ENCODE results near the gene ACOT13. TPM values are rescaled to one million over a fixed set of nuclear protein-coding genes. Genes with fewer than 3 reads are reported as not detected.
"Not testable (repeated sequence)": the region's sequence is repeated elsewhere in the genome, so short reads cannot be mapped to it uniquely, and the experiment has no call there.

ACOT13 gene
- total RNA-seq, 2 donors from 2014 or later = 2.9 to 5.3 TPM

GRCh38 chr6:24646771-24647170 lies 20.1 kb upstream of the ACOT13 start:
- ATAC-seq (no peak), DNase-seq (no peak)
- Mint-ChIP-seq H3K27ac (peak overlapping the region; percentile 94), H3K4me3 (peak overlapping the region; percentile 97), H3K36me3 (ENCODE audit: low read depth) (peaks cover under 1% of the 10 kb centered on the region), H3K27me3 (peaks cover 12% of the 10 kb centered on the region), H3K4me1 (peaks cover 13% of the 10 kb centered on the region)
- no peaks in the 10 kb centered on the region for H3K9me3 ChIP-seq (ENCODE audit: control insufficient read depth, low read length, poor library complexity, severe bottlenecking)

- no peak overlapping the region for H3K27ac Mint-ChIP-seq
These were observed 18.6 kb upstream of the ACOT13 start for GRCh38 chr6:24648276-24648675.

GRCh38 chr6:24649691-24650090 lies 17.2 kb upstream of the ACOT13 start:
- Mint-ChIP-seq H3K27me3 (peaks cover 6% of the 10 kb centered on the region), H3K4me3 (no peak overlapping the region), H3K27ac (no peak overlapping the region), H3K36me3 (ENCODE audit: low read depth) (peaks cover 10% of the 10 kb centered on the region), H3K4me1 (peaks cover 23% of the 10 kb centered on the region)
- DNase-seq = no peak
- ATAC-seq = no peak
- H3K9me3 ChIP-seq (ENCODE audit: control insufficient read depth, low read length, poor library complexity, severe bottlenecking) = no peaks in the 10 kb centered on the region

More at GRCh38 chr6:24648276-24648675, 18.6 kb upstream of the ACOT13 start:
- no peaks in the 10 kb centered on the region for H3K9me3 ChIP-seq (ENCODE audit: control insufficient read depth, low read length, poor library complexity, severe bottlenecking)
- DNase-seq = no peak
- Mint-ChIP-seq H3K4me3 (no peak overlapping the region), H3K36me3 (ENCODE audit: low read depth) (peaks cover 5% of the 10 kb centered on the region), H3K27me3 (peaks cover 12% of the 10 kb centered on the region), H3K4me1 (peaks cover 18% of the 10 kb centered on the region)
- no peak for ATAC-seq

GRCh38 chr6:24650365-24650764 lies 16.5 kb upstream of the ACOT13 start:
- Mint-ChIP-seq H3K27ac (no peak overlapping the region), H3K36me3 (ENCODE audit: low read depth) (peaks cover 10% of the 10 kb centered on the region), H3K4me3 (no peak overlapping the region), H3K4me1 (peaks cover 25% of the 10 kb centered on the region), H3K27me3 (no peaks in the 10 kb centered on the region)
- H3K9me3 ChIP-seq (ENCODE audit: control insufficient read depth, low read length, poor library complexity, severe bottlenecking) = no peaks in the 10 kb centered on the region
- ATAC-seq = no peak
- no peak for DNase-seq

GRCh38 chr6:24655215-24655614 lies 11.7 kb upstream of the ACOT13 start:
- no peak for ATAC-seq
- peaks cover 24% of the 10 kb centered on the region for H3K4me1 Mint-ChIP-seq

GRCh38 chr6:24658573-24659560 lies 8.0 kb upstream of the ACOT13 start:
- no peak for ATAC-seq
- no peak overlapping the region for H3K4me3 Mint-ChIP-seq
- H3K4me1 Mint-ChIP-seq = peaks cover 37% of the 10 kb centered on the region
- H3K27me3 Mint-ChIP-seq = no peaks in the 10 kb centered on the region
- H3K27ac Mint-ChIP-seq = no peak overlapping the region
- DNase-seq = no peak
- peaks cover 10% of the 10 kb centered on the region for H3K36me3 Mint-ChIP-seq (ENCODE audit: low read depth)
- H3K9me3 ChIP-seq (ENCODE audit: control insufficient read depth, low read length, poor library complexity, severe bottlenecking) = no peaks in the 10 kb centered on the region

More at GRCh38 chr6:24655215-24655614, 11.7 kb upstream of the ACOT13 start:
- peak overlapping the region; percentile 70 for H3K27ac Mint-ChIP-seq
- H3K36me3 Mint-ChIP-seq (ENCODE audit: low read depth) = peaks cover 15% of the 10 kb centered on the region
- no peaks in the 10 kb centered on the region for H3K9me3 ChIP-seq (ENCODE audit: control insufficient read depth, low read length, poor library complexity, severe bottlenecking)
- no peak for DNase-seq
- no peak overlapping the region for H3K4me3 Mint-ChIP-seq
- no peaks in the 10 kb centered on the region for H3K27me3 Mint-ChIP-seq

GRCh38 chr6:24659561-24659960 lies 7.3 kb upstream of the ACOT13 start:
- no peak for ATAC-seq
- Mint-ChIP-seq H3K36me3 (ENCODE audit: low read depth) (peaks cover 11% of the 10 kb centered on the region), H3K27ac (peak overlapping the region; percentile 1), H3K4me1 (peaks cover 41% of the 10 kb centered on the region), H3K27me3 (no peaks in the 10 kb centered on the region), H3K4me3 (no peak overlapping the region)
- no peaks in the 10 kb centered on the region for H3K9me3 ChIP-seq (ENCODE audit: control insufficient read depth, low read length, poor library complexity, severe bottlenecking)
- no peak for DNase-seq

GRCh38 chr6:24660105-24660504 lies 6.8 kb upstream of the ACOT13 start:
- peak overlapping the region; percentile 1 for H3K27ac Mint-ChIP-seq
- H3K4me1 Mint-ChIP-seq = peaks cover 47% of the 10 kb centered on the region
- DNase-seq (no peak), ATAC-seq (no peak)
- H3K4me3 Mint-ChIP-seq = no peak overlapping the region
- H3K36me3 Mint-ChIP-seq (ENCODE audit: low read depth) = peaks cover 12% of the 10 kb centered on the region
- no peaks in the 10 kb centered on the region for H3K27me3 Mint-ChIP-seq
- no peaks in the 10 kb centered on the region for H3K9me3 ChIP-seq (ENCODE audit: control insufficient read depth, low read length, poor library complexity, severe bottlenecking)

GRCh38 chr6:24661759-24662158 lies 5.1 kb upstream of the ACOT13 start:
- Mint-ChIP-seq H3K4me1 (peaks cover 41% of the 10 kb centered on the region), H3K27ac (peak overlapping the region; percentile 16)
- not testable (repeated sequence) for H3K4me3 Mint-ChIP-seq; DNase-seq; H3K36me3 Mint-ChIP-seq (ENCODE audit: low read depth); H3K9me3 ChIP-seq (ENCODE audit: control insufficient read depth, low read length, poor library complexity, severe bottlenecking); H3K27me3 Mint-ChIP-seq; ATAC-seq

GRCh38 chr6:24662236-24662635 lies 4.6 kb upstream of the ACOT13 start:
- H3K36me3 Mint-ChIP-seq (ENCODE audit: low read depth) = peaks cover 7% of the 10 kb centered on the region
- H3K4me3 Mint-ChIP-seq = no peak overlapping the region
- ATAC-seq (no peak), DNase-seq (no peak)
- no peaks in the 10 kb centered on the region for H3K27me3 Mint-ChIP-seq
- peaks cover 41% of the 10 kb centered on the region for H3K4me1 Mint-ChIP-seq
- no peaks in the 10 kb centered on the region for H3K9me3 ChIP-seq (ENCODE audit: control insufficient read depth, low read length, poor library complexity, severe bottlenecking)
- peak overlapping the region; percentile 73 for H3K27ac Mint-ChIP-seq

- no peak overlapping the region for H3K4me3 Mint-ChIP-seq
- H3K9me3 ChIP-seq (ENCODE audit: control insufficient read depth, low read length, poor library complexity, severe bottlenecking) = no peaks in the 10 kb centered on the region
- DNase-seq (no peak), ATAC-seq (no peak)
- H3K36me3 Mint-ChIP-seq (ENCODE audit: low read depth) = peaks cover 7% of the 10 kb centered on the region
- H3K4me1 Mint-ChIP-seq = peaks cover 47% of the 10 kb centered on the region
- H3K27me3 Mint-ChIP-seq = no peaks in the 10 kb centered on the region
- peak overlapping the region; percentile 73 for H3K27ac Mint-ChIP-seq
These were observed 3.7 kb upstream of the ACOT13 start for GRCh38 chr6:24663189-24663588.

GRCh38 chr6:24664046-24664987 lies 2.6 kb upstream of the ACOT13 start:
- Mint-ChIP-seq H3K27ac (peak overlapping the region; percentile 99), H3K27me3 (no peaks in the 10 kb centered on the region), H3K4me1 (peaks cover 53% of the 10 kb centered on the region), H3K4me3 (peak overlapping the region; percentile 43), H3K36me3 (ENCODE audit: low read depth) (peaks cover 7% of the 10 kb centered on the region)
- no peaks in the 10 kb centered on the region for H3K9me3 ChIP-seq (ENCODE audit: control insufficient read depth, low read length, poor library complexity, severe bottlenecking)
- ATAC-seq (no peak), DNase-seq (no peak)

- ATAC-seq = peak; percentile 38
- Mint-ChIP-seq H3K36me3 (ENCODE audit: low read depth) (peaks cover 7% of the 10 kb centered on the region), H3K4me1 (peaks cover 50% of the 10 kb centered on the region), H3K27ac (peak overlapping the region; percentile 99), H3K4me3 (peak overlapping the region; percentile 96), H3K27me3 (no peaks in the 10 kb centered on the region)
- DNase-seq = peak in 2 of 3 donors; percentile 22 to 31
- no peaks in the 10 kb centered on the region for H3K9me3 ChIP-seq (ENCODE audit: control insufficient read depth, low read length, poor library complexity, severe bottlenecking)
These were observed 708 bp upstream of the ACOT13 start for GRCh38 chr6:24666097-24666640.

Data from T-helper 17 cell (primary cell).